HG03442 (cell line): ENCODE data around the gene SORBS1.

Source experiments
- ATAC-seq: cut with Tn5 transposase; IDR thresholded peaks from one replicate; pipeline ENCODE4 v1.9.1; 2021; ENCODE audit warnings: mild to moderate bottlenecking, moderate library complexity; ENCODE audit not compliant: unreplicated experiment

Gene SORBS1

GRCh38 chr10:95416270-95416669 lies 144.9 kb downstream of the SORBS1 start:
- no peak for ATAC-seq

- no peak for ATAC-seq
Observed at GRCh38 chr10:95415621-95416031, 145.5 kb downstream of the SORBS1 start.

- ATAC-seq, result no peak
Observed at GRCh38 chr10:95414844-95415485, 146.2 kb downstream of the SORBS1 start.

GRCh38 chr10:95414016-95414830 lies 146.9 kb downstream of the SORBS1 start:
- ATAC-seq, result no peak

- ATAC-seq, result no peak
Observed at GRCh38 chr10:95413588-95413987, 147.6 kb downstream of the SORBS1 start.

- no peak for ATAC-seq
Observed at GRCh38 chr10:95411635-95412034, 149.5 kb downstream of the SORBS1 start.

GRCh38 chr10:95408983-95409873 lies 151.9 kb downstream of the SORBS1 start:
- no peak for ATAC-seq

- no peak for ATAC-seq
Observed at GRCh38 chr10:95408148-95408960, 152.8 kb downstream of the SORBS1 start.

- ATAC-seq, result no peak
Observed at GRCh38 chr10:95407546-95407945, 153.6 kb downstream of the SORBS1 start.

GRCh38 chr10:95406651-95407280 lies 154.4 kb downstream of the SORBS1 start:
- no peak for ATAC-seq

- no peak for ATAC-seq
Observed at GRCh38 chr10:95405655-95406054, 155.5 kb downstream of the SORBS1 start.

GRCh38 chr10:95404864-95405263 lies 156.3 kb downstream of the SORBS1 start:
- no peak for ATAC-seq

- no peak for ATAC-seq
Observed at GRCh38 chr10:95404462-95404858, 156.7 kb downstream of the SORBS1 start.

GRCh38 chr10:95403700-95404461 lies 157.3 kb downstream of the SORBS1 start:
- ATAC-seq, result no peak

GRCh38 chr10:95401704-95402469 lies 159.3 kb downstream of the SORBS1 start:
- no peak for ATAC-seq

GRCh38 chr10:95400787-95401186 lies 160.4 kb downstream of the SORBS1 start:
- ATAC-seq, result no peak

GRCh38 chr10:95399183-95399582 lies 162.0 kb downstream of the SORBS1 start:
- no peak for ATAC-seq

- no peak for ATAC-seq
Observed at GRCh38 chr10:95397747-95398146, 163.4 kb downstream of the SORBS1 start.
